Measurements from ENCODE around the gene NCAPD3.
"Not testable (repeated sequence)": the region's sequence is repeated elsewhere in the genome, so short reads cannot be mapped to it uniquely, and the experiment has no call there.

The NCAPD3 gene

DNA sequence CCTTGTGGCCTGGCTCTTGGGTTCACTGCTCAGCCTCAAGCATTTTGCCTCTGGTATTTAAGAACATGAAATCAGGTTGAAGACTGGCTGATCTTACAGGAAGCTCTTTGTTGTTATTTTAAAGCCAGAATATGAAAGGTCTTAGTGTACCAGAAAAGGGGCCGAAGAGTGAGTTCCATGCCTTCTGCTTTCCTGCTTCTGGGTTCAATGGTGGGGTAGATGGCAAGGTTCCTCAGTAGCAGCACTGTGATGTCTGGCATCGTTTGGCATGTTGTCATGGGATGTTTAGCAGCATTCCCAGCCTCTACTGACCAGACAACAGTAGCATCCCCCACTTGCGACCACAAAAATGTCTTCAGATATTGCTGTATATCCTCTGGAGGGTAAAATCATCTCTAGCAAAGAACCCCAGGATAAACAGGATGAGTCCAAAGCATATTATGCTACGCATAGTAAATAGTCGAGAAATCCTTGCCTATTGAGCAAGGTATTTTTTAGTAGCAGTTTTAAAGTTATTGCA lies 3.1 kb upstream of the NCAPD3 start:
- no peak for DNase-seq

GRCh38 chr11:134224710-134225664 lies 1.2 kb upstream of the NCAPD3 start:
- peak; percentile 21 for DNase-seq

DNA sequence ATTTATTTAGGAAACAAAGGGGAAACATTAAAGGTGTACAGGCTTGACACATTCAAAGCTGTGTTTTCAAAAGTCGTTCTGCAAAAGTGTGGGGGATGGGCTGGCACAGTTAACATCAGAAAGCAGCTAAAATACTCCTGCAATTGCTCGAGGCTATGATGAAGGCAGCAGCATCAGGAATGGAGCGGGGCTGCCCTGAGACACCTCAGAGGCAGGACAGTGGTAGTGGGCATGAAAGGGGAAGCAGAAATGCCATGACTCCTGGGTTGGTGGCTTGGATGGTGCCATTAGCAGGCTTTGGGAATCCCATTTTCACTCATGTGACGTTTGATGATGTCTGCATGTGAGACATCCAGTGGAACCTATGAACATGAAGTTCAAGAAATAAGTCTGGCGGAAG lies 646 bp downstream of the NCAPD3 start:
- no peak for DNase-seq

DNA sequence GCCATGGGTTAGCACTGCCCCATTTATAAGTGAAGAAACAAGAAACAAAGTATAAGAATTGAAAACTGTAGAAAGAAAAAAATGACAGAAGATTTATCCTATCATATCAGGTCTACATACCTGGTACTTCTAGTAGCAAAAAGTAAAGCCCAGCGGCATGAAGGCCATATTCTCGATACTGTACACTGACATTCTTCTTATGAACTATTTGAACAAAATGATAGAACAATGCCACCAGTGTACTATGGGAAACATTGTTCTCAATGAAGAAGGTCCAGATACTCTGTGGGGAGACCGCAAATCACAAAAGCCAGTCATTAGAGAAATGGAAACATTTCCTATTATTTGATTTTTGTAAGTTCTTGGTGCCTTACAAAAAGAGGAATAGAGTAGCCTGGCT lies 7.0 kb downstream of the NCAPD3 start:
- no peak for DNase-seq

GRCh38 chr11:134215836-134216235 lies 7.9 kb downstream of the NCAPD3 start:
- DNase-seq = no peak

GRCh38 chr11:134207538-134208239 lies 16.1 kb downstream of the NCAPD3 start:
- DNase-seq = peak; percentile 10

DNA sequence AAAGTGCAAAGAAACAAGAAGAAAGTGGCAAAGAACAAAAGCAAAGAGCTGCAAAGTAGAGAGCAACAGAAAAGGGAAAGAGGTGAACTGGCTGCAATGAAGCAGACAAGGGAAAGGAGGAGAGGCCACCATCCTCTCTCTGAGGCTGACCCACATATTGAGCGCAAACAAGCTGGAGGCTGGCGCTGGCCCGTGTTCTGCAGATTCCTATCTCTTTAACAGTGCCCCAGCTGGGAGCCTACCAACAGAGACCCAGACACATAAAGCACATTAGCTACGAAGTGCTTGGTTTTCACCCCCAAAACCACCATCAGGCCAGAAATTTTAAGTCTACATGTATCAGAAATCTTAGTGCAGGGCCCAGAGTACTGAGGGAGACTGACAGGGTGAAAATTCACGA lies 17.6 kb downstream of the NCAPD3 start:
- no peak for DNase-seq

GRCh38 chr11:134205729-134206128 lies 18.0 kb downstream of the NCAPD3 start:
- DNase-seq = no peak

- DNase-seq = no peak
These were observed 21.1 kb downstream of the NCAPD3 start for GRCh38 chr11:134202661-134203060.

DNA sequence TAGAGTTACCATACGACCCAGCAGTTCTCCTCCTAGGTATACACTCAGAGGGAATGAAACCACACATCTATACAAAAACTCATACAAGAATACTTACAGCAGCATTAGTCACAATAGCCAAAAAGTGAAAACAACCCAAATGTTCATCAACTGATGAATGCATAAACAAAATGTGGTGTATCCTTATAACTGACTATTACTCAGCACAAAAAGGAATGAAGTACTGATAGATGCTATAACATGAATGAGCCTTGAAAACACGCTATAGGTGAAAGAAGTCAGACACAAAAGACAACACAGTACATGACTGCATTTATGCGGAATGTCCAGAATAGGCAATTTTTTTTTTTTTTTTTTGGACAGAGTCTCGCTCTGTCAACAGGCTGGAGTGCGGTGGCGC lies 23.1 kb downstream of the NCAPD3 start:
- no peak for DNase-seq

- no peak for DNase-seq
These were observed 24.2 kb downstream of the NCAPD3 start for GRCh38 chr11:134199531-134199930.

DNA sequence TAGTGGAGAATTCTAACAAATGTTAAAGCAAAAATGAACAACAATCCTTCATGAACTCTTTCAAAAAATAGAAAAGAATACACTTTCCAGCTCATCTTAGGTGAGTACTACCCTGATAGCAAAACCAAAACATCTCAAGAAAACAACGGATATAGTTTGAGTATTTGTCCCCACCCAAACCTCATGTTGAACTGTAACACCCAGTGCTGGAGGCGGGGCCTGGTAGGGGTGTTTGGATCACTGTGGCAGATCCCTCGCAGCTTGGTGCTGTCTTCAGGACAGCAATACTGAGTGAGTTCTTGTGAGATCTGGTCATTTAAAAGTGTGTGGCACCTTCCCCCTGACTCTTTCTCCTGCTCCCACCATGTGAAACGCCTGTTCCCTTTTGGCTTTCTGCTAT lies 27.0 kb downstream of the NCAPD3 start:
- DNase-seq = no peak

DNA sequence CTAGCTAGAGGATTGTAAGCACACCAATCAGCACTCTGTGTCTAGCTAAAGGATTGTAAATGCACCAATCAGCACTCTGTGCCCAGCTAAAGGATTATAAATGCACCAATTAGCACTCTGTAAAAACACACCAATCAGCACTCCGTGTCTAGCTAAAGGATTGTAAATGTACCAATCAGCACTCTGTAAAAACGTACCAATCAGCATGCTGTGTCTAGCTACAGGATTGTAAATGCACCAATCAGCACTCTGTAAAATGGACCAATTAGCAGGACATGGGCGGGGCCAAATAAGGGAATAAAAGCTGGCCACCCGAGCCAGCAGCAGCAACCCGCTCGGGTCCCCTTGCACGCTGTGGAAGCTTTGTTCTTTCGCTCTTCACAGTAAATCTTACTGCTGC lies 35.7 kb downstream of the NCAPD3 start:
- not testable (repeated sequence) for DNase-seq

DNA sequence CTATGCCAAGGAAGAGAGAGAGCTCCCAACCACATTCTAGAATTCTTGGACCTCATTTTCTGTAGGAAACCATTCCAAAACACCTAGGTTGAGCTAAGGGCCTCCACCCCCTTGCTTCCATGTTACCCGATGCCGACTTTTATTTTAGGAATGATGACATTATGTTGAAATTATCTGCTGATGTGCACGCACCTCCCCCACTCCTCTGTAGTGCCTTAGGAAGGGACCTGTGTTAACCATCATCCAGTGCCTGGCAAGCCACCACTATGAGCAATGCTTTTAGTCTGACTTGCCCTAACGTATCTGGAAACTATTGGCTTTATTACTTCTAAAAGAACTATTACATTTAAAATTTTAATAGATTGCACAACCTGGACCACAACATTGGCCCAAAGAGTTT lies 42.1 kb downstream of the NCAPD3 start:
- DNase-seq = no peak

DNA sequence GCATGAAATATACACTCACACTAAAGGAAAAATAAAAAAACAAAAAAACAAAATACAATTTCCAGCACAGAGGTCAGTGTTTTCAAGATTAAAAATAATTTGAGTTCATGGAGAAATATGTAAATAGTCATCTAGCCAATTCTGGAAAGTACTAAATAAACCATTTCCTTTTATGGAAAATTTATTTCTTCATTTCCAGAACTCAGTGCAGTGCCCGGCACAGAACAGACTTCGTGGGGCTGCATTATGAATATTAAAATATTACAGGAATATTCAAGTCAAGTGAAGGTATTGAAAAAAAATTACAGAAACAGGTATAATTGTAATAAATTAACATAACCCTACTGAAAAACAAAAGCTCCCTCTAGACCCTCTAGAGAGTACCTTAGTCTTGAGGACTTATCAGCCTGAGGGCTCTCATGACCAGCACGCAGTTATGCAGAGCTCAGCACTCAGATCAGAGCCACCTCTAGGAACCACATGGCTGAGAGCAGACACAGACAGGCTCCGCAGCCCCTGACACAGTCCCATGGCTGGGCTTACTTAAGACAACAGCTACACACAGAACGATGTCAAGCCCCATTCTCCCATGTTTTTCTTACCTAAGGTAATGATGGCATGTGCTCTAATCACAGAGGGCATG lies 45.6 kb downstream of the NCAPD3 start:
- DNase-seq = no peak

GRCh38 chr11:134176284-134176683 lies 47.5 kb downstream of the NCAPD3 start:
- no peak for DNase-seq

- DNase-seq = no peak
These were observed 50.5 kb downstream of the NCAPD3 start for GRCh38 chr11:134173296-134173695.

DNA sequence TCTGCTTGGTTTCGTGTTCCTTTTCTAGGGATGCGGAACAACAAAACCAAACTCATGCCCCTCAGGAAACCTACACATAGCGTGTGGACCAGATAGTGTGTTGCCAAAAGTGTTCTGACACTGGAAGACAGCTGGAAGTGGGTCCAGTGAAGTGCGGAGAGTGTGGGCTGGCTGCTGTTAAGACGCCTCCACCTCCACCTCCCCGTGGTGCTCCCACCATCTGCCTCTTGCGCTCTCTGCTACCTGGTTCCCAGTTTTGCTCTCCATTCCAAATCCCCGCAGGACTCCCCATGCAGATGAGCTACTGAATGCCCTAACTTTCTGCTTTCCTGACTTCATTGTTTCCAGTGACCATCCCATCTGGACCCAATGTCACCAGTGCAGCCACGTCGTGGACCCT lies 51.8 kb downstream of the NCAPD3 start:
- no peak for DNase-seq

GRCh38 chr11:134170919-134171281 lies 52.9 kb downstream of the NCAPD3 start:
- DNase-seq = no peak

DNA sequence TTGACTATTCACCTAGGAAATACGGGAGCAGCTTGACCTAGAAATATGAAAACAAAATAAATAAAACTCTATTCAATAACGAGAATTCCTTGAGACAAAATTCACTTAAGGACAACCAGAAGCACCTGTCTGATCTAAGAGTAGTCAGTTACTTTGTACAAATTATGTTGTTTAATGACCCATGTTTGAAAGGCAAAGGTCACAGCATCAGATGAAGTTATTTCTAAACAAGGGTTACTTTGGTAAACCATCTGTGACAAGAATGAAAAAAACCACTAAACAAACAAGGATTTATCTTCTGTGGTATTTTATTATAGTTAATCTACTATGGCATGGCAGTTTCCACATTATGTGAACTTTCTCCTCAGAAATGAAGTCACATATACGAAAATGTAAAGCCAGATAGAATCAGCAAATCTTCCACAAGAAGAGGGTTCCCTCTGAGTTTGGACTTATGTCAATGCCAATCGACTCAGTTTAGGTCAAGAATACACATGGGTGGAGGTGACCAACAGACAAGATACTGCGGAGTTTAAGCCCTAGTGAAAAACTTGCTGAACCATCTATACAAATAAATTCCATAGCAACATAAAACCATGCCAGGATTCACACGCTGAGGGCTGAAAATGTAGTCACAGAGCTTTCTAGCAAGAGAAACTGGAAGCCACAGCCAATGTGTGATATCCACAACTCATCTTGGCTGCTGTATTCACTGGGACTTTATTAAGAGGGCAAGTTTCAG lies 53.4 kb downstream of the NCAPD3 start:
- DNase-seq = no peak

DNA sequence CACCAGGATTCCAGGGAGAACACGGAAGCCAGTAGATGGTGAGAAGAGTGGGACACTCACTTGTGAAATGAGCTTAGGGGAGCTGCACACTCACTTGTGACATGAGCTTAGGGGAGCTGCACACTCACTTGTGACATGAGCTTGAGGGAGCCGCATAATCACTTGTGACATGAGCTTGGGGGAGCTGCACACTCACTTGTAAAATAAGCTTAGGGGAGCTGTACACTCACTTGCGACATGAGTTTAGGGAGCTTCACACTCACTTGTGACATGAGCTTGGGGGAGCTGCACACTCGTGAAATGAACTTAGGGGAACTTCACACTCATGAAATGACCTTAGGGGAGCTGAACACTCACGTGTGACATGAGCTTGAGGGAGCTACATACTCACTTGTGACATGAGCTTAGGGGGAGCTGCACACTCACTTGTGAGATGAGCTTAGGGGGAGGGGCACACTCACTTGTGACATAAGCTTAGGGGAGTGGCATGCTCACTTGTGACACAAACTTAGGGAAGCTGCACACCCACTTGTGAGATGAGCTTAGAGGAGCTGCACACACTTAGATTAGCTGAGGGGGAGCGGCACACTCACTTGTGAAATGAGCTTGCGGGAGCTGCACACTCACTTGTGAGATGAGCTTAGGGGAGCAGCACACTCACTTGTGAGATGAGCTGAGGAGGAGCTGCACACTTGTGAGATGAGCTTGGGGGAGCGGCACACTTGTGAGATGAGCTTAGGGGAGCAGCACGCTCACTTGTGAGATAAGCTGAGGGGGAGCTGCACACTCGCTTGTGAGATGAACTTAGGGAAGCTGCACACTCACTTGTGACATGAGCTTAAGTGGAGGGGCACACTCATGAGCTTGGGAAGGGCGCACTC lies 59.0 kb downstream of the NCAPD3 start:
- DNase-seq = no peak

- no peak for DNase-seq
These were observed 64.1 kb downstream of the NCAPD3 start for GRCh38 chr11:134159652-134160051.

All from NCI-H1436 (cell line).